ENCODE data around the gene PTPN11.
A peak's percentile ranks its signal among the peaks of the same experiment; 100 is the strongest.
"Not testable (repeated sequence)": the region's sequence is repeated elsewhere in the genome, so short reads cannot be mapped to it uniquely, and the experiment has no call there.

PTPN11 gene

DNA sequence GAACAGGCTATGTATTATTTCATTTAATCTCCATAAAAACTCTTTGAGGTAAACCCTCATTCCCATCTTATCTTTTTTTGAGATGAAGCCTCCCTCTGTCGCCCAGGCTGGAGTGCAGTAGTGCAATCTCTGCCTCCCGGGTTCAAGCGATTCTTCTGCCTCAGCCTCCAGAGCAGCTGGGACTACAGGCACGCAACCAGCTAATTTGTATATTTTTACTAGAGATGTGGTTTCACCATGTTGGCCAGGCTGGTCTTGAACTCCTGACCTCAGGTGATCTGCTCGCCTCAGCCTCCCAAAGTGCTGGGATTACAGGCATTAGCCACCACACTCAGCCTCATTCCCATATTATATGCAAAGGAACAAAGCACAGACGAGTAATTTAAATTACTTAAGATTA lies 11.1 kb upstream of the PTPN11 start:
- H2BK12ac ChIP-seq (ENCODE audit: low read length); DNase-seq; H3K4me1 ChIP-seq (ENCODE audit: control insufficient read depth in 1 of 2, insufficient read depth in 2 of 2, low read length in 2 of 2); H4K8ac ChIP-seq (ENCODE audit: low read depth, low read length); H3K9me3 ChIP-seq (ENCODE audit: insufficient read depth, low read depth, low read length); H4K12ac ChIP-seq (ENCODE audit: low read depth, low read length); H4K91ac ChIP-seq (ENCODE audit: low read depth, low read length); H2BK120ac ChIP-seq (ENCODE audit: insufficient read depth, low read length, poor library complexity); H3K27me3 ChIP-seq (ENCODE audit: insufficient read depth, low read length); H3K4ac ChIP-seq (ENCODE audit: low read depth, low read length); H3K27ac ChIP-seq (ENCODE audit: low read depth, low read length); H2AK5ac ChIP-seq (ENCODE audit: low read length); H3K23ac ChIP-seq (ENCODE audit: low read length); H3K79me1 ChIP-seq (ENCODE audit: low read length); H3K18ac ChIP-seq (ENCODE audit: low read length); H3K4me3 ChIP-seq (ENCODE audit: low read depth, low read length); H3K9ac ChIP-seq (ENCODE audit: low read length); H2BK5ac ChIP-seq (ENCODE audit: low read depth, low read length, poor library complexity); H3K14ac ChIP-seq (ENCODE audit: low read length); H3K79me2 ChIP-seq (ENCODE audit: control insufficient read depth, insufficient read depth, low read length, poor library complexity); H2AFZ ChIP-seq (ENCODE audit: insufficient read depth, low read length, poor library complexity): not testable (repeated sequence)
- no CpG with 5 or more reads among the region's 6 CpGs for WGBS (ENCODE audit: extremely low coverage, insufficient coverage, insufficient read length)
- Histone ChIP-seq H3K4me2 (ENCODE audit: low read length) (peak overlapping the region; percentile 42), H3K36me3 (ENCODE audit: control insufficient read depth in 1 of 2, insufficient read depth in 2 of 2, low read length in 2 of 2) (peaks cover 13 to 36% of the 10 kb centered on the region in 2 experiments)

DNA sequence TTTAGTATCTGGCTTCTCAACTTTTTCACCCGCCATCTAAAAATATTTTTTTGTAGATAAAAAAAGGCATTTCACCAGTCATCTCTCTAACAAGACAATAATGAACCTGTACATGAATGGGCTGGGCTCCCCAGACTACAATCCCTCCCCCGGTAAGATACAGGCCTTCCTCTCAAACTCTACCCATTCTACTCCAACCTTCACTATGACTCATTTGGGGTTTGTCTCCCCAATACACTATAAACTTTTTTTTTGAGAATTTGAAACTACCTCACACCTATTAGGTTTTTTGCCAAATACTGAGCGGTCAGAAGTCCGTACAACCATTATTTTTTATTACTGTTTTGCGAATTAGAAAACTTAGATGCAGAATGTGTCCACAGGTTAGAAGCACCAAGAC lies 10.1 kb upstream of the PTPN11 start:
- Histone ChIP-seq H2BK5ac (ENCODE audit: low read depth, low read length, poor library complexity) (no peak overlapping the region), H3K9me3 (ENCODE audit: insufficient read depth, low read depth, low read length) (no peaks in the 10 kb centered on the region), H4K91ac (ENCODE audit: low read depth, low read length) (no peak overlapping the region), H3K27me3 (ENCODE audit: insufficient read depth, low read length) (no peaks in the 10 kb centered on the region), H2BK120ac (ENCODE audit: insufficient read depth, low read length, poor library complexity) (no peak overlapping the region), H3K14ac (ENCODE audit: low read length) (no peak overlapping the region), H3K4me3 (ENCODE audit: low read depth, low read length) (peak overlapping the region; percentile 92), H3K4me1 (ENCODE audit: control insufficient read depth in 1 of 2, insufficient read depth in 2 of 2, low read length in 2 of 2) (peaks cover 0 to 3% of the 10 kb centered on the region in 2 experiments), H3K36me3 (ENCODE audit: control insufficient read depth in 1 of 2, insufficient read depth in 2 of 2, low read length in 2 of 2) (peaks cover 13 to 36% of the 10 kb centered on the region in 2 experiments), H2AK5ac (ENCODE audit: low read length) (no peak overlapping the region), H3K23ac (ENCODE audit: low read length) (no peak overlapping the region), H3K79me1 (ENCODE audit: low read length) (peaks cover 5% of the 10 kb centered on the region), H4K8ac (ENCODE audit: low read depth, low read length) (peak overlapping the region; percentile 96), H3K4me2 (ENCODE audit: low read length) (peak overlapping the region; percentile 89), H3K27ac (ENCODE audit: low read depth, low read length) (peak overlapping the region; percentile 88), H2BK12ac (ENCODE audit: low read length) (no peak overlapping the region), H3K4ac (ENCODE audit: low read depth, low read length) (peak overlapping the region; percentile 94), H3K79me2 (ENCODE audit: control insufficient read depth, insufficient read depth, low read length, poor library complexity) (peaks cover 5% of the 10 kb centered on the region), H4K12ac (ENCODE audit: low read depth, low read length) (no peak overlapping the region), H2AFZ (ENCODE audit: insufficient read depth, low read length, poor library complexity) (no peak overlapping the region), H3K9ac (ENCODE audit: low read length) (peak overlapping the region; percentile 100), H3K18ac (ENCODE audit: low read length) (no peak overlapping the region)
- DNase-seq = no peak
- no CpG with 5 or more reads among the region's 5 CpGs for WGBS (ENCODE audit: extremely low coverage, insufficient coverage, insufficient read length)

DNA sequence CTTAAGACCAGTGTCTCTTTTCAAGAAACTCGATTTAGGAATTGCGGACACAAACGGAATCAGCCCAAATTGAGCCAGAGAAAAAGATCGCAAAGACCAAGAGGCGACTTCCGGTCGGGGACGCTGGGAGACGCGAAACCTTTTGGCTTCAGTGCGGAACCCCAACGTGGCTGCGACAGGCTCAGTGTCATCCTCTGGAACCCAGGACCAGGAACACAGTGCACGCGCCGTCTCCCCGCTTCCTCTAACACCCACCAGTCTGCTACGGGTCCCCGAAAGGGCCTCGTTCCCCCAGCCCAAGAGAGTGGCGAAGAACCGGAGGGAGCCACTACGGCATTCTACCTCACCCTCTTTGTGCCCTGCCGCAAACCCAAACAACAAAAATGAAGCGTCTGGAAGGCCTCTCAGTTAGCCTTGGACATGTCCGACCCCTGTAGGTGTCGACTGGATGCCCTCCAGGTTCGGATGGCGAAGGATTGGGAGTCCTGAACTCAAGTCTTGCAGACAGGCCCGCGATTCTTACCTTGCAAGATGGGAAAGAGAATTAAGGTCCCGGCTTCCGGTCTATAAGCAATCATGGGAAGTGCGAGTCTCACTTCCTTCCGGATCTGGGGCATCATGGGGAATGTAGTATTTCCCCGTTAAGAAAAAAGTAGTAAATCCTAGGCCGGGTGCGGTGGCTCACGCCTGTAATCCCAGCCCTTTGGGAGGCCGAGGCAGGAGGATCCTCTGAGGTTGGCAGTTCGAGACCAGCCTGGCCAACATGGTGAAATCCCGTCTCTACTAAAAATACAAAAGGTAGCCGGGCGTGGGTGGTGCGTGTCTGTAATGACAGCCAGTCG lies 9.5 kb upstream of the PTPN11 start, which contains the start of gene RPL6:
TSS of gene RPL6 (minus strand) at position 542 of the 842 bp plus-strand sequence. CDS start 949 bp downstream, outside the sequence.
- Histone ChIP-seq H2AK5ac (ENCODE audit: low read length) (peak within 1 kb of the TSS; percentile 83), H3K4me1 (ENCODE audit: control insufficient read depth in 1 of 2, insufficient read depth in 2 of 2, low read length in 2 of 2) (peaks cover 0 to 3% of the 10 kb centered on the region in 2 experiments), H3K27ac (ENCODE audit: low read depth, low read length) (peak within 1 kb of the TSS; percentile 88), H3K79me1 (ENCODE audit: low read length) (peaks cover 5% of the 10 kb centered on the region), H3K36me3 (ENCODE audit: control insufficient read depth in 1 of 2, insufficient read depth in 2 of 2, low read length in 2 of 2) (peaks cover 11 to 32% of the 10 kb centered on the region in 2 experiments), H3K23ac (ENCODE audit: low read length) (no peak within 1 kb of the TSS), H2AFZ (ENCODE audit: insufficient read depth, low read length, poor library complexity) (no peak within 1 kb of the TSS), H4K12ac (ENCODE audit: low read depth, low read length) (peak within 1 kb of the TSS; percentile 78), H3K18ac (ENCODE audit: low read length) (peak within 1 kb of the TSS; percentile 89), H4K91ac (ENCODE audit: low read depth, low read length) (peak within 1 kb of the TSS; percentile 91), H3K9ac (ENCODE audit: low read length) (peak within 1 kb of the TSS; percentile 100), H3K79me2 (ENCODE audit: control insufficient read depth, insufficient read depth, low read length, poor library complexity) (peaks cover 5% of the 10 kb centered on the region), H2BK12ac (ENCODE audit: low read length) (no peak within 1 kb of the TSS), H3K27me3 (ENCODE audit: insufficient read depth, low read length) (no peaks in the 10 kb centered on the region), H3K4ac (ENCODE audit: low read depth, low read length) (peak within 1 kb of the TSS; percentile 94), H2BK5ac (ENCODE audit: low read depth, low read length, poor library complexity) (peak within 1 kb of the TSS; percentile 63), H3K4me2 (ENCODE audit: low read length) (peak within 1 kb of the TSS; percentile 89), H3K4me3 (ENCODE audit: low read depth, low read length) (peak within 1 kb of the TSS; percentile 92), H4K8ac (ENCODE audit: low read depth, low read length) (peak within 1 kb of the TSS; percentile 96), H3K14ac (ENCODE audit: low read length) (peak within 1 kb of the TSS; percentile 96), H2BK120ac (ENCODE audit: insufficient read depth, low read length, poor library complexity) (peak within 1 kb of the TSS; percentile 61), H3K9me3 (ENCODE audit: insufficient read depth, low read depth, low read length) (no peaks in the 10 kb centered on the region)
- peak; percentile 75 to 92 for DNase-seq
- no CpG with 5 or more reads among the region's 46 CpGs for WGBS (ENCODE audit: extremely low coverage, insufficient coverage, insufficient read length)

DNA sequence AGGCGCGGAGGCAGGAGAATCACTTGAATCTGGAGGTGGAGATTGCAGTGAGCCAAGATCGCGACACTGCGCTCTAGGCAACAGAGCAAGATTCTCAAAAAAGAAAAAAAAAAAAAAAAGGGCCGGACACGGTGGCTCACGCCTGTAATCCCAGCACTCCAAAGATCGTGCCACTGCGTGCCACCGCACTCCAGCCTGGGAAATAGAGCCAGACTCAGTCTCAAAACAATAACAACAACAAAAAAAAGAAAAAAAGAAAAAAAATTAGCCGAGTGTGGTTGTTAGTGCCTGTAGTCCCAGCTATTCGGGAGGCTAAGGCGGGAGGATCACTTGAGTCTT lies 8.9 kb upstream of the PTPN11 start:
- no peak overlapping the region for H2AFZ ChIP-seq (ENCODE audit: insufficient read depth, low read length, poor library complexity)
- H2BK12ac ChIP-seq (ENCODE audit: low read length) = no peak overlapping the region
- no peak overlapping the region for H3K9ac ChIP-seq (ENCODE audit: low read length)
- H3K79me2 ChIP-seq (ENCODE audit: control insufficient read depth, insufficient read depth, low read length, poor library complexity) = peaks cover 5% of the 10 kb centered on the region
- no peak overlapping the region for H3K4me2 ChIP-seq (ENCODE audit: low read length)
- H3K9me3 ChIP-seq (ENCODE audit: insufficient read depth, low read depth, low read length) = no peaks in the 10 kb centered on the region
- no peak overlapping the region for H3K27ac ChIP-seq (ENCODE audit: low read depth, low read length)
- no peak overlapping the region for H2BK120ac ChIP-seq (ENCODE audit: insufficient read depth, low read length, poor library complexity)
- H3K79me1 ChIP-seq (ENCODE audit: low read length) = peaks cover 5% of the 10 kb centered on the region
- no peaks in the 10 kb centered on the region for H3K27me3 ChIP-seq (ENCODE audit: insufficient read depth, low read length)
- no peak overlapping the region for H4K12ac ChIP-seq (ENCODE audit: low read depth, low read length)
- no peak overlapping the region for H3K4ac ChIP-seq (ENCODE audit: low read depth, low read length)
- H2AK5ac ChIP-seq (ENCODE audit: low read length) = no peak overlapping the region
- no peak overlapping the region for H3K4me3 ChIP-seq (ENCODE audit: low read depth, low read length)
- H3K36me3 ChIP-seq (ENCODE audit: control insufficient read depth in 1 of 2, insufficient read depth in 2 of 2, low read length in 2 of 2) = peaks cover 7 to 26% of the 10 kb centered on the region in 2 experiments
- no peak for DNase-seq
- H4K8ac ChIP-seq (ENCODE audit: low read depth, low read length) = peak overlapping the region; percentile 55
- no peak overlapping the region for H3K18ac ChIP-seq (ENCODE audit: low read length)
- WGBS (ENCODE audit: extremely low coverage, insufficient coverage, insufficient read length) = no CpG with 5 or more reads among the region's 14 CpGs
- no peak overlapping the region for H4K91ac ChIP-seq (ENCODE audit: low read depth, low read length)
- no peak overlapping the region for H3K23ac ChIP-seq (ENCODE audit: low read length)
- H2BK5ac ChIP-seq (ENCODE audit: low read depth, low read length, poor library complexity) = no peak overlapping the region
- H3K4me1 ChIP-seq (ENCODE audit: control insufficient read depth in 1 of 2, insufficient read depth in 2 of 2, low read length in 2 of 2) = peaks cover 0 to 3% of the 10 kb centered on the region in 2 experiments
- H3K14ac ChIP-seq (ENCODE audit: low read length) = no peak overlapping the region

Data from trophoblast cell (in vitro differentiated cells and primary cell).